Germinal center (tissue), 1 donor: ENCODE results near the gene APC2.
A peak's percentile ranks its signal among the peaks of the same experiment; 100 is the strongest.
"Not testable (repeated sequence)": the region's sequence is repeated elsewhere in the genome, so short reads cannot be mapped to it uniquely, and the experiment has no call there.

Experiments used
- DNase-seq: peaks from one replicate; pipeline ENCODE4 v3.0.0; 2012; ENCODE audit warnings: mixed read lengths, low spot score

APC2 gene

DNA sequence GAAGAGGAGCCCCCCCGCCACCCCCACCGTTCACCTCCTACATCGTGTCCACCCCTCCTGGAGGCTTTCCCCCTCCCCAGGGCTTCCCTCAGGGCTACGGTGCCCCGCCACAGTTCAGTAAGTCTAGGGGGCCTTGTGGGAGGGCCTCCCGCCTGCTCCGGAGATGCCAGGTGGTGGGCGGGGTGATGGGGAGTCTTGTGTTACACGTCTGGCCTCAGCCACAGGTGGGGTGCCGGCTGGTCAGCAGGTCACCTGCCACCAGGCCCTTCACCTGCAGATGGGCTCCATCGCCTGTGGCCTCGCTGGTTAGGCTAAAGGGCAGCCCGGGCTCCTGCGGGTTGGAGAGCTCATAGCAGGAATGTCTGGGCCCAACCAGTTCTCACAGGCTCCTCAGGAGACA is 19.7 kb upstream of the APC2 start:
- DNase-seq, result no peak

DNA sequence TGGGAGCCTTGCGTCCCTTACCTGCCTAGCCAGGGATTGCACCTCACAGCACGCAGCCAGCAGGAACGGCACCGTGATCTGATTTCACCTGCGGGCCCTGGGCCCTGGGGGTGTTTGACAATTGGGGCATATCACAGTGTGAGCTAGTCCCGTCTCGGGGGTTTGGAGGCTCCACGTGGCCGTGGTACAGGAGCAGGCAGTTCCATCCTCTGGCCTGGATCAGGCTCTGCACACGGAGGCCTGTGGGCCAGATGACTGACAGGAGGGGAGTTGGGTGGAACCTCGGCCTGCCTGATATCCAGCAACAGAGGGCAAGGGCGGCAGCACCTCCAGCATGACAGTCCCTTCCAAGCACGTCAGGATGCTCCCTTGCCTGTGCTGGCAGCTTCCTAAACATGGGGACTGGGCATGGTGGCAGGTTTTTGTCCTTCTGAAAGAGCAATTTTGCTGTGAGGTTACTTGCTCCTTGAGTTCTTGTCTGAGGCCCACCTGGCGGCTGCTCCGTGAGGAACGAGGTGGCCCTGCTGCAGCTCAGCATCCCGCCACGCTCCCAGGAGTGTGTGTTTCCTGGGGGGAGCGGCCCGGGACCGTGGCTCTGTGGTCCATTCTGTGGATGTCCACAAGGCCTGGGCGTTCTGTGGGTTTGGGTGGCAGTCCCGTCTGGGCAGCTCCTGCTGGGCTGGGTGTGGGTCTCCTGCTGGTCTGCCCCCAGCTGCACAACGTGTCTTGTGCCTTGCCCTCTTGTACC is 18.0 kb upstream of the APC2 start:
- DNase-seq, result no peak

DNA sequence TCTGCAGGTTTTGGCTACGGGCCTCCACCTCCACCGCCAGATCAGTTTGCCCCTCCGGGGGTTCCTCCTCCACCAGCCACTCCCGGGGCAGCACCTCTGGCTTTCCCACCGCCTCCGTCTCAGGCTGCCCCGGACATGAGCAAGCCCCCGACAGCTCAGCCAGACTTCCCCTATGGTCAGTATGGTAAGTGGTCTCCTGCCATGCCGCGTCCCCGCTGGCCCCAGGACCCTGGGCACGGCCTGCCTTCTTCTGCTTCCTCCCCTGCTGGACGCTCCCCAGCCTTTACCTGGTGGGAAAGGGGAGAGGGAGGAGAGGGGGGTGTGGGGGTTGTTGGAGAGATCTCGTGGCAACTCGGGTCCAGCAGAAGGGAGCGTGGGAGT is 17.4 kb upstream of the APC2 start:
- DNase-seq, result no peak

DNA sequence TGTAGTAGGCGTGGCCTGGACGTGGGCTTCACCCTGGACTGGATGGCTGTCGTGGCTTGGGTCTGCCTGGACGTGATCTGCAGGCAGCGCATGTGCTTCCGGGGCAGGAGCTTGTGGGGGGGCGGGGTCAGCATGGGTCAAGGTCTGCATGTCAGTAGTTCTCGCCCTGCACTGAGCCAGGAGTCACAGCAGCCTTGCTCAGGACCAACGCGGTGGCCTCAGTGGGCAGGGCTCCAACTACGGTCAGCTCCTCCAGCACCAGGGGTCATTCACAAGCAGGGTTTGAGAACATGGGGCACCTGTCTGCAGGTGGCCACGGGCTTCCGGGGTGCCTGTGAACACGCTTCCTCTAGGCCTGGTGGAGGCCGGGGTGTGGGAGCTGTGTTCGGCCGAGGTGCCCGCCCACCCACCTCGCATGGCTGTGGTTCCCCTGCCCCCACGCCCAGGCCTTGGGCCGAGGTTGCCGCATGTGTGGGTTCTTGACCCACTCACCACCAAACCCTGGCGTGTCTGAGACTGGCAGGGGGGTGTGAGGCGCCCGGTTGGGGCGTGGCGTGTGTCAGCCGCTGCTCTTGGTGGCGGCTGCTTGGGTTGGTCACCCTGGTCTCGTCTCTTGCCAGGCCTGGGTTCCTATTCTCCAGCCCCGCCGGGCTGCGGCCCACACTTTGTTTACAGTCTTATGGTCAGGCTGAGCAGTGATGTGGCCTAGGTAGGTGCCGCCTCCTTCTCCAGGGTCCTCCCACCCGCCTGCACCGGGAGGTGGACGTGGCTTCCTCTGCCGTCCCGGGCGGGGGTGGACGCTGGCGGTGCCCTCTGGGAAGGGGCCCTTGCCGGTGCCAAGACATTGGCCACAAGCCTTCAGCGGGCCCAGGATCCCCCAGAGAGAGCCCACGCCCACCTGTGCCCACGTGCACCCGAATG is 16.5 kb upstream of the APC2 start:
- DNase-seq, result no peak

DNA sequence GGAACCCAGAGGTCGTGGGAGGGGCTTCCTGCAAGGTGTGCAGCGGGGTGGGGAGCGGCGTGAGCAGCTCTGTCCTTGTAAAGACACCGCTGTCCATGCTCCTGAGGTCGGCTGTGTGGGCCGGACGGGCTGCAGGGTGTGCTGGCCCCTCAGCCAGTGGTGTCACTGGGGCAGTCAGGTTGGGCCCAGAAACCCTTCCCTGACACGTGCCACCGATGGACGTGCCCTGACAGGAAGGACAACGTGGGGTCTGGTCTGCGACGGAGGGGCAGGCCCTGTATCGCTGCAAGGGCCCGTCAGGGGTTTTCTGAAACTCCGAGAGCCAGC is 15.9 kb upstream of the APC2 start:
- DNase-seq, result no peak

DNA sequence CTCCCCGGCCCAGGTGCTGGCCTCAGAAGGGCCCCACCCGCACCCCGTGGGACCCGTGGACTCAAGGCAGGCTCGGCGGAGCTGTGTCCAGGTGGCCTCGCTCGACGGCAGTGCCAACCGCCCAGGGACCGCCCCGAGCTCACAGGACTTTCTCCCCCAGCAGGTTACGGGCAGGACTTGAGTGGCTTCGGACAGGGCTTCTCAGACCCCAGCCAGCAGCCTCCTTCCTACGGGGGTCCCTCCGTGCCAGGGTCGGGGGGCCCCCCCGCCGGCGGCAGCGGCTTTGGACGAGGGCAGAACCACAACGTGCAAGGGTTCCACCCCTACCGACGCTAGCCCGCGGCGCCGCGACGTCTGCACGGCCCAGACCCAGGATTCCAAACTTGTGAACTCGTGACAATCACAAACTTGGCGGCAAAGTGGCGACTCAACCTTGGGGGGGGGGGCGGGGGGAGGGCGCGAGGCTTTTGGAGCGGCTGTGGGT is 15.3 kb upstream of the APC2 start:
- DNase-seq, result no peak

DNA sequence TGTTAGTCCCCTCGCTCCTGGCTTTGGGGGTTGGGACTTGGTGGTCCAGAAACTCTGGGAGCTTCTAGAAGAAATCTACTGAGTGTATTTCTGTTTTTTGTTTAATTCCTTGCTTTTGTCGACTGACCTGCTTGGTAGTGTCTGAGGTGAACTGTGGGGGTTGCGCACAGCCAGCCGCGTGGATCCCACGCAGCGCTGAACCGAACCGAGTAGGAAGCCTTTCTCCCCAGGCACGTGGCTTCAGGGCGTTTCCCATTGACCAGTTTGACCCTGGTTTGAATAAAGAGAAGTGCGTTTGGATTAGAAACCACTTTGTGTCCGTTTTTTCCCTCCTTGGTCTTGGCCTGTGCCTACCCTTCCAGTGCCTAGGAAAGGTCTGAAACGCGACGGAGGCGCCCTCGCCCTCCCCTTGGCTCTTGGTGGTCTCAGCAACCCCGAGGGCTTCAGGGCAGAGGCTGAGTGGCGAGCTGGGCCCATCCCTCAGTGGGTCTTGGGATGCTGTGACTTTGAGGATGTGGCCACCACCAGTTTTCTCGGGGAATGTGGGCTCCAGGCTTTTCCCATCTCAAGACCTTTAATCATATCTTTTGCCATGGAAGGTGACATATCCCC is 14.4 kb upstream of the APC2 start:
- no peak for DNase-seq

DNA sequence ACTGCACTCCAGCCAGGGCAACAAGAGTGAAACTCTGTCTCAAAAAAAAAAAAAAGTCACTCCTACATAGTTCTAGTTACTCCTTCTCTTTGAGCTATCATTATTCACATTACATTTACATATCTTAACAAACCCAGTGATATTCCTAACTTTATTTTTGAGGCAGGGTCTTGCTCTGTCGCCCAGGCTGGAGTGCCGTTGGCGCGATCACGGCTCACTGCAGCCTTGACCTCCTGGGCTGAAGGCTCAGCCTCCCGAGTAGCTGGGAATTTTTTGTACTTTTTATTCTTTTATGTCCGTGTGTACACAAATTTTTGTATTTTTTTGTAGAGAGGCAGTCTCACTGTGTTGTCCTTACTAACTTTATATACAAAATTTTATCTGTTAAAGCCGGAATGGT is 12.3 kb upstream of the APC2 start:
- no peak for DNase-seq

DNA sequence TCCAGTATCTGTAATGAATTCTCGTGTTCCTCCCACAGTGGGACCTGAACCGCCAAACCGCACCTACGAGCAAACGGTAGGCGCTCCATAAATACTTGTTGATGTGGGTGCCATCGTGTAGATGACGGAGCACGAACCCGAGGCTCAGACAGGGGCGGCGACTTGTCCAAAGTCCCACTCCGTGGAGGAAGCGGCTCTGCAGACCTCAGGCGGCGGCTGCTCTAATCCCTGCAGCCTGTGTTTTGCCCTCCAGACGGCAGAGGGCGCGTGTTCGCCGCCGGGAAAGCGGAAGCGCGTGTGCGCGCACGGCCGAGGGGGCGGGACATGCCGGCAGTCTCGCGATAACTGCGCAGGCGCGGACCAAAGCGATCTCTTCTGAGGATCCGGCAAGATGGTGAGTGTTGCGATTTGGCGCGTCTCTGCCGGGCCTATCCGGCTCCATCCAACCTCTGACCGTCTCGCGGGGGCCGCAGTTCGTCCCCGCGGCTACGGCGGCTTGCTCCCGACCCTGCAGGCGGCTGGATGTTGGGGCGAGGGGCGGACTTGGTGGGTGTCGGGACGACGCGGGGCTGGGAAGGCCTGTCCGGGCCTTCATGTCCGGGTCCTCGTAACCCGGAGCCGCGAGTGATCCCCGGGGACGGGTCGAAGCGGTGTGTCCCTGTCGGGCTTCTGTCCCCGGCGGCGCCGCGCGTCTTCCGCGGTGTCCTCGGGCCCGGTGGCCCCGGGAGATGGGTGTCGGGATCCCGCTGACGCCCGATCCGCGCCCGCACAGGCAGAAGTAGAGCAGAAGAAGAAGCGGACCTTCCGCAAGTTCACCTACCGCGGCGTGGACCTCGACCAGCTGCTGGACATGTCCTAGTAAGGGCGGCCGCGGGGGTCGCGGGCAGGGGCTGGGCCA is 11.6 kb upstream of the APC2 start, which contains the start of gene RPS15:
RPS15 (plus strand) TSS at position 362 of the 898 bp plus-strand sequence; CDS start at position 392, 30 bp downstream.
- peak; percentile 94 for DNase-seq

DNA sequence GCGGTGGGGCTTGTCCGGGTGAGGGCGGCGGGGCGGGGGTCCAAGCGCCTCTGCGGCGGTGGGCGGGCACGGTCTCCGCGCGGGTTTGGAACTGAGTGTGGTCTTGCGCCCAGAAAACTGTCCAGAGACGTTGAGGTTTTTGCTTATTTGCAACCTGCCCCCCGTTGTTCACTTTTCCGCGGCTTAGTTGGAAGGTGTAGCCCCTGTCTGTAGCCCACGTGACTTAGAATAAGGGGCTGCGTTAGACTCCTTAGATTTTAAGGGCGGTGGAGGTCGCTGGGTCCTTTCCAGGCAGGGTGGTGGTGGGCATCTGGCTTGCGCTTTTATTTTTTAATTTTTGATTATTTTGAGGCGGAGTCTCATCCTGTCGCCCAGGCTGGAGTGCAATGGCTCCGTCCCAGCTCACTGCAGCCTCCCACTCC is 11.0 kb upstream of the APC2 start:
- no peak for DNase-seq

DNA sequence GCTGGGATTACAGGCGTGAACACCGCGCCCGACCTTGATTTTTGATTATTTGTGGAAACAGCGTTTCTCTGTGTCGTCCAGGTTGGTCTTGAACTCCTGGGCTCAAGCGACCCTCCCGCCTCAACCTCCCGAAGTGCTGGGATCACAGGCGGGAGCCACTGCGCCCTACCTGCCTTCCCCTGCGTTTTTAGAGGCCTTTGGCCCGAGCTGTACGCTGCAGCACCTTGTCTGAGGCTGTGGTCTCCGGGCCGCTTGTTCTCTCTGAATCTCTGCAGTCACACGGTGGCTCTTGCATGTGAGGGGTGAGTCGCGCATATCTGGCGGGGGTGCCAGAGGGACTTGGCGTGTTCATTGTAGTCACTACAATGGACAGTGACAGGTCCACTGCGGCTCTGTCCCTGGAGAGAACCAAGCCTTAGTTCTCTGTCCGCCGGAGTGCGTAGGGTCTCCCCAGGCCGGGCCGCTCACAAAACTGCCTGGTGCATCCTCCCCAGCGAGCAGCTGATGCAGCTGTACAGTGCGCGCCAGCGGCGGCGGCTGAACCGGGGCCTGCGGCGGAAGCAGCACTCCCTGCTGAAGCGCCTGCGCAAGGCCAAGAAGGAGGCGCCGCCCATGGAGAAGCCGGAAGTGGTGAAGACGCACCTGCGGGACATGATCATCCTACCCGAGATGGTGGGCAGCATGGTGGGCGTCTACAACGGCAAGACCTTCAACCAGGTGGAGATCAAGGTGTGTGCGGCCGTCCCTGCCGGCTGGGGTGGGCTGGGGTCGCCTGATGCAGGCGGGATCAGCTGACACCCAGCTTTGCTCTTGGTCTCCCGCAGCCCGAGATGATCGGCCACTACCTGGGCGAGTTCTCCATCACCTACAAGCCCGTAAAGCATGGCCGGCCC is 10.2 kb upstream of the APC2 start:
- DNase-seq, result not testable (repeated sequence)

DNA sequence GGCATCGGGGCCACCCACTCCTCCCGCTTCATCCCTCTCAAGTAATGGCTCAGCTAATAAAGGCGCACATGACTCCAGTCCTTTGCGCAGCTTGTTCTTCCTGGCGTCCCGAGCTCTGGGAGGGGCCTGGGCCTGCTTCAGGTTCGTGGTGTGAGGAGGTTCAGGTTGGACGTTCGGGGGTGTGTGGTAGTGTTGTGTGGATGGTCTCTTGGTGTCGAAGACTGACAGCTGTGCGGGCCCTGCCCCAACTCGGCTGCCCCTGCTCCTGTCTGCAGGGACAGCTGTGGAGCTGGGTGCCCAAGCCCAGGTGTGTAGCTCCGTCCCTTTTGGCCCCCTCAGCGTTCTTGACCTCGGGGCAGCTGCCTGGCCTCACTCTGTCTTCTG is 9.5 kb upstream of the APC2 start:
- DNase-seq, result no peak

DNA sequence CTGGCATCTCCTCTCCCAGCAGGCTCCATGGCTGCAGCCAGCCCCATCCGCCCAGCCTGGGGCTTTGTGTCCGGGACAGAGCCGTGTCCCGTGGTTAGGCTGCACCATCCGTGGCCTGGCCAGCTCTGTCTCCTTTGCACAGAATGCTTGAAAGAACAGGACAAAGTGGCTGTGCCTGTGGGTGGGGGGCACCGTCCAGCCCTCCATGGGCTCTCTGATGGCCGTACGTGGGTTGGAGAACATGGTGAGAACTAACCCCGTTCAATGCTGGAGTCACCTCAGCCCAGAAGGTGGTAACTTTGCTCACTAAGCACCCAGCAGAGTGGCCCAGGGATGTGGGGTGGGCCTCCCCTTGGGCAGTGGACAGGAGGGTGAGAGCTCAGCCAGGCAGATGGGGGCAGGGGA is 8.9 kb upstream of the APC2 start:
- no peak for DNase-seq

DNA sequence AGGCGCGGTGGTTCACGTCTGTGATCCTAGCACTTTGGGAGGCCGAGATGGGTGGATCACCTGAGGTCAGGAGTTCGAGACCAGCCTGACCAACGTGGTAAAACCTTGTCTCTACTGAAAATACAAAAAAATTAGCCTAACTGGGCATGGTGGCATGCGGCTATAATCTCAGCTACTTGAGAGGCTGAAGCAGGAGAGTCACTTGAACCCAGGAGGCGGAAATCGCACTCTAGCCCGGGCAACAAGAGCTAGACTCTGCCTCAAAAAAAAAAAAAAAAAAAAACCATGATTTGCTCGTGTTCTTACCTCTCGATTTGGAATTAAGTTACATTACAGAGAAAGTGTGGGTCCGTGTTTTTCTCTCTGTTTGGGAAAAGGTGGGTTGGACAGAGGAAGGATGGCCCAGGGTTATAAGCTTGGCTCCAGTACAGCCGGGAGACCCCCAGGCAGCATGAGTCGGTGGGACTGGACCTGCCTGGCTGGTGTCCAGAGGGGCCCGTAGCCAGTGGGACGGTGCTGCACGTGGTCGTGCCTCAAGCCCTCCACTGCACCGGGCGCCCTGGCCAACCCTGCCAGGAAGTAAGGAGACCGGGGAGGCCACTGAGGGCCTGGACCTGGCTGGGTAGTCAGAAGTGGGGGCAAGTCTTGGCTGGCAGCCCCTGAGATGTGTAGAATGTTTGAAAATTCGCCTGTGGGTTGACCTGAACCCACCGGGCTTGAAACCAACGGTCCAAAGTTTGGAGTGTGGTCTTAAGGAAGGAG is 8.1 kb upstream of the APC2 start:
- DNase-seq, result no peak

DNA sequence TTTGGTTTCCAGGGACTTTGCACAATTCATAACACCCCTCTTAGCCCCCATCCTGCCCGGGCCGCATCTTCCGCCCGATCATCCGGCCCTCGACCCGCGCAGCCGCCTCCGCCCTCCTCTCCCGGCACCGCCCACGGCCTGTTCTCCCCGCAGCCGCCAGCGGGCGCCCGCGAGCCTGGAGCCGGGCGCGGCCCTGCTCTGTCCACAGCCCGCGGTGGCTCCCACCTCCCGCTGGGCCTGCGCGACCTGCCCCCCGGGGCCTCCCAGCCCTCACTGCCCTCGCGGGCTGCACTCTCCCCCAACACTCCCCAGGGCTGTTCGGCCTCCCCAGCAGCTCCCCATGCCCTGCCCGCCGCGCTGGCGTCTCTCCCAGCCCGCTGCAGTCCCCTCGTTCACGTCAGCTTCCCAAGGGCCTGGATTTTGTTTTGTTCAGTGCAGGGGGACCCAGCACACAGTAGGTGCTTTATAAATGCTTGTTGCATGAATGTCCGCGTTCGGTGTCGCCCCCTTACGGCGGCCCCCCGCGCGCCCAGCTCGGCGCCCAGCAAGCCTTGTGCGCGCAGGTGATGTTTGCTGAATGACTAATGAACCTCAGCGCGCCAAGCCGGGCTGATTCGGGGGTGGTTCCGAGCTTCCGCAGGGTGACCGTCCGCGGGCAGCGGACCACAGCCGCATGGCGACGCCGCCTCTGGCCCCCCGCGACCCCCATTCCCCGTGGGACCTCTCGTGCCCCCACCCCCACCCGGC is 4.6 kb upstream of the APC2 start:
- peak; percentile 91 for DNase-seq

DNA sequence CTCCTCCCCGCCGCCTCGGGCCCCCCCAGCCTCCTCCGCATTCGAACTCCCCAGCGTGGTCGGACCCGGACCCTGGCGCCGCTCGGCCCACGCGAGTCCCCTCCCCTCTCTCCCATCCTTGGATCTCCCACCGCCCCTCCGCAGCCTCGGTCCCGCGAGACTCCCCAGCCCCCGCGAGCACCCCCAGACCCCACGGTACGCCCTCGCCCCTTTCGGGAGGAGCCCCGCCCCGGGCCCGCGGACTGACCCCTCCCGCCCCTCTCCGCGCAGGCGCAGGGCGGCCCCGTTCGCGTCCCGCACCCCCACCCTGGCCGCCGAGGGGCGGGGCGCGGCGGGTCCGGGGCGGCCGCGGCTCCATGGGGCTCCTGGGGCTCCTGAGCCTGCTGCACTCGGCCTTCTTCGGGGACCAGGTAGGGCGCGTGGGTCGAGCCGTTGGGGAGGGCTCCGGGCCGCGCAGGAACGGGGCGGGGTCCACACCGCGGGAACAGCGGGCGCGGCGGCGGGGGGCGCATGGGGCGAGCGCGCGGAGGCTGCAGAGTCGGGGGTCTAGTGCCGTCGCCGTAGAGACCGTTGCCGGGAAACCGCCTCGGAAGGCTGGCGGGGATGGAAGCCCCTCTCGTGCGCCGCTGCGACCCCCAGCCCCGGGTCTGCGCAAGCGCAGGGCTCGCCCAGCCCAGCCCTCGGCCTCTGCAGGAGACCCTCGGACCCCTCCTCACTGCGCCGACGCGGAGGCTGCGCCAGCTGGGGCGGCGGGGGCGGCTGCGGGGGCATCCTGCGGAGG is 3.8 kb upstream of the APC2 start:
- no peak for DNase-seq

DNA sequence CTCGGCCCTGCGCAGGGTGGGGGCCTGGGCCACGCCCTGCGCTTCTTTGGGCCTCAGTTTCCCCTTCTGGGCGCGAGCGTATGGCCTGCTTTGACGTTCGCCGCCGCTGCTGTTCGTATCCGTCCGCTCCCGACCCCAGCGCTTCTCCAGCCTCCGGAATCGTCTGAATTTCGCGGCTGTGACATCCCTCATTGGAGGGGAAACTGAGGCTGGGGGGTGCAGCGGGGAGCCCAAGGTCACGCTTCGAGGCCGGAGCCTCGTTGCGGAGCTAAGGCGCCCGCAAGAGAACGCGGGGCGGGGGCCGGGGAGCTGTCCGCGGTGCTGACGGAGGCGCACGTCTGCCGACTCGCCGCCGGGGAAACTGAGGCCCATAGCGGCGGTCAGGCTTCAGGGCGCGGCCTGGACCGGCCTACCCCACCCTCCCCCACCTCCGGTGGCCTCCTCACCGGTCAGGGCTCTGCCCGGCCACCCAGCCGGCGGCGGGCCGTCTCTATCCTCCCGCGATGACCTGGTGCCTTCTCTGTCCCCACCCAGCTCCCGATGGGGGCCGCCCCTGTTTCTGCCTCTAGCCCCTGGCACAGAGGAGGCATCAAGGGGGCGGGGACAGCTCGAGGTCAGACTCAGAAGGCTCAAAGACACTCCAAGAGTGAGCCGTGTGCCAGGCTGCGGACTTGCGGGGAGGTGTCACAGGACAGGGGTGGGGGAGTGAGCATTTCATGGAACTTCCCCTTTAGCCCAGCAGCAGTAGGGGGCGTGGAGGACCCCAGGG is 3.0 kb upstream of the APC2 start:
- peak; percentile 5 for DNase-seq

DNA sequence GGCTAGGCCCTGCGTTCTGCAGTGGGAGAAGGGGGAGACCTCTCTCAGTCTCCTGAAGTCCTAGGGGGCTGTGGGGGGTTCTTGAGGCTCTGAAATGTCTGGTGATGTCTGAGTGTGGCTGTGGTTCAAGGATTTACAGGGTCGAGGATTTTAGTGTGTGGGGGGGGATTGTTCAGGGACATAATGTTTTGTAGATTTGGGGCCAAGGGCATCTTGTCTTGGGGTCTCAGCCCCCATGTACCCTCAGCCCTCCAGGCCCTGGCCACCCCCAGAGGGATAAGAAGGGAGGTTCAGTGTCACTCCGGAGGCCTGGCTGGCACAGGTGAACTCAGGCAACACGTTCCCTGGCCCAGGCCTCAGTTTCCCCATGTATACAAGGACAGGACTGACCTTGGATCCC is 2.4 kb upstream of the APC2 start:
- DNase-seq, result no peak
